Erythroblast (primary cell): Measurements from ENCODE around the gene INSRR.

Experiments
- GATA1 ChIP-seq: IDR thresholded peaks from 2 replicates; pipeline ENCODE4 v1.6.1; 2011; ENCODE audit warnings: low read depth, mild to moderate bottlenecking, control low read depth, low read length, moderate library complexity
- POLR2A ChIP-seq: IDR thresholded peaks from 2 replicates; pipeline ENCODE4 v1.6.1; 2011; ENCODE audit warnings: mild to moderate bottlenecking, low read length

GRCh38 chr1:156848461-156849150 lies 10.3 kb downstream of the INSRR start:
- no peak for TF ChIP-seq POLR2A
- TF ChIP-seq GATA1 = no peak
